Panc1 (cell line): ENCODE measurements around the gene KCNJ5.

Source experiments
- POLR2AphosphoS5 ChIP-seq: IDR thresholded peaks from 2 replicates; pipeline ENCODE4 v1.6.1; 2012; ENCODE audit warnings: mild to moderate bottlenecking, low read depth, low read length, moderate library complexity
- SIN3A ChIP-seq: IDR thresholded peaks from 2 replicates; pipeline ENCODE4 v1.6.1; 2012; ENCODE audit warnings: low read depth, mild to moderate bottlenecking, low read length, moderate library complexity, borderline replicate concordance; ENCODE audit not compliant: insufficient read depth
- TCF7L2 ChIP-seq: IDR thresholded peaks from 2 replicates; pipeline ENCODE4 v1.6.1; 2011; ENCODE audit warnings: mild to moderate bottlenecking, low read depth, low read length, inconsistent platforms
- TF ChIP-seq, protein P1 (sequence below): fragments of 450-650 bp; IDR thresholded peaks from 2 replicates; pipeline ENCODE4 v1.5.1; 2017; ENCODE audit warnings: mild to moderate bottlenecking
- TF ChIP-seq, protein P2 (sequence below), 2 experiments: IDR thresholded peaks; 2 replicates each; pipeline ENCODE4 v1.6.1; 2011 to 2012; ENCODE audit warnings: low read depth in 2 of 2, control low read depth in 1 of 2, low read length in 1 of 2, mild to moderate bottlenecking in 1 of 2, moderate library complexity in 1 of 2; ENCODE audit not compliant: insufficient read depth in 1 of 2

DNA sequence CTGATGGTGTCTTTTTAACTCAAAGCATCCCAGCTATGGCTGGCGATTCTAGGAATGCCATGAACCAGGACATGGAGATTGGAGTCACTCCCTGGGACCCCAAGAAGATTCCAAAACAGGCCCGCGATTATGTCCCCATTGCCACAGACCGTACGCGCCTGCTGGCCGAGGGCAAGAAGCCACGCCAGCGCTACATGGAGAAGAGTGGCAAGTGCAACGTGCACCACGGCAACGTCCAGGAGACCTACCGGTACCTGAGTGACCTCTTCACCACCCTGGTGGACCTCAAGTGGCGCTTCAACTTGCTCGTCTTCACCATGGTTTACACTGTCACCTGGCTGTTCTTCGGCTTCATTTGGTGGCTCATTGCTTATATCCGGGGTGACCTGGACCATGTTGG lies 20.1 kb downstream of the KCNJ5 start:
- TF ChIP-seq, protein P1, sequence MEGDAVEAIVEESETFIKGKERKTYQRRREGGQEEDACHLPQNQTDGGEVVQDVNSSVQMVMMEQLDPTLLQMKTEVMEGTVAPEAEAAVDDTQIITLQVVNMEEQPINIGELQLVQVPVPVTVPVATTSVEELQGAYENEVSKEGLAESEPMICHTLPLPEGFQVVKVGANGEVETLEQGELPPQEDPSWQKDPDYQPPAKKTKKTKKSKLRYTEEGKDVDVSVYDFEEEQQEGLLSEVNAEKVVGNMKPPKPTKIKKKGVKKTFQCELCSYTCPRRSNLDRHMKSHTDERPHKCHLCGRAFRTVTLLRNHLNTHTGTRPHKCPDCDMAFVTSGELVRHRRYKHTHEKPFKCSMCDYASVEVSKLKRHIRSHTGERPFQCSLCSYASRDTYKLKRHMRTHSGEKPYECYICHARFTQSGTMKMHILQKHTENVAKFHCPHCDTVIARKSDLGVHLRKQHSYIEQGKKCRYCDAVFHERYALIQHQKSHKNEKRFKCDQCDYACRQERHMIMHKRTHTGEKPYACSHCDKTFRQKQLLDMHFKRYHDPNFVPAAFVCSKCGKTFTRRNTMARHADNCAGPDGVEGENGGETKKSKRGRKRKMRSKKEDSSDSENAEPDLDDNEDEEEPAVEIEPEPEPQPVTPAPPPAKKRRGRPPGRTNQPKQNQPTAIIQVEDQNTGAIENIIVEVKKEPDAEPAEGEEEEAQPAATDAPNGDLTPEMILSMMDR, result no peak
- TF ChIP-seq POLR2AphosphoS5, result no peak
- TF ChIP-seq TCF7L2, result no peak
- no peak for TF ChIP-seq SIN3A
- TF ChIP-seq, protein P2, sequence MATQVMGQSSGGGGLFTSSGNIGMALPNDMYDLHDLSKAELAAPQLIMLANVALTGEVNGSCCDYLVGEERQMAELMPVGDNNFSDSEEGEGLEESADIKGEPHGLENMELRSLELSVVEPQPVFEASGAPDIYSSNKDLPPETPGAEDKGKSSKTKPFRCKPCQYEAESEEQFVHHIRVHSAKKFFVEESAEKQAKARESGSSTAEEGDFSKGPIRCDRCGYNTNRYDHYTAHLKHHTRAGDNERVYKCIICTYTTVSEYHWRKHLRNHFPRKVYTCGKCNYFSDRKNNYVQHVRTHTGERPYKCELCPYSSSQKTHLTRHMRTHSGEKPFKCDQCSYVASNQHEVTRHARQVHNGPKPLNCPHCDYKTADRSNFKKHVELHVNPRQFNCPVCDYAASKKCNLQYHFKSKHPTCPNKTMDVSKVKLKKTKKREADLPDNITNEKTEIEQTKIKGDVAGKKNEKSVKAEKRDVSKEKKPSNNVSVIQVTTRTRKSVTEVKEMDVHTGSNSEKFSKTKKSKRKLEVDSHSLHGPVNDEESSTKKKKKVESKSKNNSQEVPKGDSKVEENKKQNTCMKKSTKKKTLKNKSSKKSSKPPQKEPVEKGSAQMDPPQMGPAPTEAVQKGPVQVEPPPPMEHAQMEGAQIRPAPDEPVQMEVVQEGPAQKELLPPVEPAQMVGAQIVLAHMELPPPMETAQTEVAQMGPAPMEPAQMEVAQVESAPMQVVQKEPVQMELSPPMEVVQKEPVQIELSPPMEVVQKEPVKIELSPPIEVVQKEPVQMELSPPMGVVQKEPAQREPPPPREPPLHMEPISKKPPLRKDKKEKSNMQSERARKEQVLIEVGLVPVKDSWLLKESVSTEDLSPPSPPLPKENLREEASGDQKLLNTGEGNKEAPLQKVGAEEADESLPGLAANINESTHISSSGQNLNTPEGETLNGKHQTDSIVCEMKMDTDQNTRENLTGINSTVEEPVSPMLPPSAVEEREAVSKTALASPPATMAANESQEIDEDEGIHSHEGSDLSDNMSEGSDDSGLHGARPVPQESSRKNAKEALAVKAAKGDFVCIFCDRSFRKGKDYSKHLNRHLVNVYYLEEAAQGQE (IDR thresholded peaks at IDR 0.05; ENCODE audit: insufficient read depth in 1 of 2, low read depth in 2 of 2, low read length in 1 of 2), result no peak
